GM18951 (cell line): ENCODE results near the gene NTN1.

Experiments
- POLR2A ChIP-seq: IDR thresholded peaks from 4 replicates; pipeline ENCODE4 v1.6.1; 2011; ENCODE audit warnings: mild to moderate bottlenecking; ENCODE audit not compliant: insufficient read length, insufficient read depth; ENCODE audit errors: extremely low read depth
- in situ Hi-C: fragments of 300-500 bp; cut with MboI; formaldehyde crosslinking; loops from one replicate; pipeline ENCODE4 v1.12.0; 2022; ENCODE audit warnings: low sequenced_read_pairs, mixed read lengths, inconsistent platforms; ENCODE audit not compliant: unreplicated experiment

Gene NTN1

DNA sequence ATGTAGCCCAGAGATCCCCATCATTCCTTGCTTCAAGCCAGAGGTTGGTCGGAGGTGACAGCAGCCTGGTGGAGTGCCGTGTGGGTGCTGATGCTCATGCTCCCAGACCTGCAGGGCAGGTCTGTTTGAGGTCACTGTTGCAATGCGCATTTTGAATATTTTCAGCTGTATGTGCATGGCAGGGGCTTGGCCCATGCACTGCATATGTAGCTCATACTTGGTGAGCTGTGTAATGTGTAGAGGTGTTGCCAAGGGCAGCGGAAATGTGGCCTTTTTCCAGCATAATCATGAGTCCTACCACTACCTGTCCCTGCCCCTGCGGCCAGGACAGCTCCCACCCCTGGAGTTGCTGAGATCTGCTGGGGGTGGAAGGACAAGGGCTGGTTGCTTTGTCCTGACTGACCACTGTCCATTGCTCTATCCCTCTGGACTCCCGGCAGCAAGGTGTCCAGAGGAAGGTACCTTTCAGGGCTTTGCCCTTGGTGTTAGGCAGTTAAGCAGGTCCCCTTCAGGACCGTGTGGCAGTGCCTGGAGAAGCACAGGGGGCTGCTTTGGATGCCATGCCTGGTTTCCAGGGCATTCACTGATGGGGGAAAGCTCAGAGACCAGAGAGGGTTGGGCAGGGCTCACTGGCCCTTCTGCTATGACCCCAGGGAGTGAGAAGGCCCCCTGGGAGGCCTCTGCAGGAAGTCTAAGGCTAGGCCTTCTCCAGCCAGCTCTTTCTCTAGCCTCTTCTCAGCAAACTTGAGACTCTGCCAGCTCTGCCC, 215.2 kb downstream of the NTN1 start:
- in situ Hi-C loops = no loop called here

DNA sequence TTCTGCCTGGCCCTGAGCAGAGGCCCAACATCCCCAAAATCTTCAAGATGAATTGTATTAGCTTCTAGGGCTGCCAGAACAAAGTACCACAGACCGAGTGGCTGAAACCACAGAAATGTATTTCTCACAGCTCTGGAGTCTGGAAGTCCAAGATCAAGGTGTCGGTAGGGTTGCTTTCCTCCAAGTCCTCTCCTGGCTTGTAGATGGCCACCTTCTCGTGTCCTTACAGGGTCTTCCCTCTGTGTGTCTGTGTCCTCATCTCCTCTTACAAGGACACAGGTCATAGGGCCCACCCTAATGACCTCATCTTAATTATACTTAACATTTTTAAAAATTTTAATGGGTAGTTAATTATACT, 215.7 kb downstream of the NTN1 start:
- no peak for TF ChIP-seq POLR2A
- in situ Hi-C loops = no loop called here

More for the DNA sequence above, 215.2 kb downstream of the NTN1 start:
- no peak for TF ChIP-seq POLR2A

DNA sequence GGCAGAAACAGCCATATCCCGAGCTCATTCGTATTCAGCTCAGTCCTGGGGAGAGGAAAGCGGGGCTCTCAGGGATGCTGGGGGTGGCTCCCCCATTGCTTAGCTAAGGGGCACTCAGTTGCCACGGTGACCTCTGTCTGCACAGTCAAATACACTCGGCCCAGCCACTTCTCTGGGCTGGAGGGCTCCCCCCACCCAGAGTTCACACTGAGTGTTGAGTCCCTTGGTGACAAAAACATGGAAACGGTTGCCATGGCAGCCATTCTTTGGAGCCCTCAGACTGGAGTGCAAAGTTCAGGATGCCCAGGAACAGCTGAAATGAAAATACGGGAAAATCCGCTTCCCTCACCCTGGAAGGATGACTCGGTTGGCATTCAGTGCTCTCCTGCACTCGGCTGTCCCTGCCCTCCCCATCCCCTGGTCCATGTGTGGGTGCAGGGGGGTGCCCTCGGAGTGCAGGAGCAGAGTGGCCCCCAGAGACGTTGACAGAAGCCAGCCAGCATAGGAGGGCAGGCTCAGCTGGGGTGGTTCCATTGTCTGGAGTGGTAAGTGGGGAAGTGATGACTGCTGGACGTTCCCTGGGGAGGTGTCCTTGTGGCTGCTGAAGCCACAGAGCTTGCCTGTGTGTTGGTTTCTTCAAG, 216.5 kb downstream of the NTN1 start:
- no peak for TF ChIP-seq POLR2A
- in situ Hi-C loops = no loop called here

DNA sequence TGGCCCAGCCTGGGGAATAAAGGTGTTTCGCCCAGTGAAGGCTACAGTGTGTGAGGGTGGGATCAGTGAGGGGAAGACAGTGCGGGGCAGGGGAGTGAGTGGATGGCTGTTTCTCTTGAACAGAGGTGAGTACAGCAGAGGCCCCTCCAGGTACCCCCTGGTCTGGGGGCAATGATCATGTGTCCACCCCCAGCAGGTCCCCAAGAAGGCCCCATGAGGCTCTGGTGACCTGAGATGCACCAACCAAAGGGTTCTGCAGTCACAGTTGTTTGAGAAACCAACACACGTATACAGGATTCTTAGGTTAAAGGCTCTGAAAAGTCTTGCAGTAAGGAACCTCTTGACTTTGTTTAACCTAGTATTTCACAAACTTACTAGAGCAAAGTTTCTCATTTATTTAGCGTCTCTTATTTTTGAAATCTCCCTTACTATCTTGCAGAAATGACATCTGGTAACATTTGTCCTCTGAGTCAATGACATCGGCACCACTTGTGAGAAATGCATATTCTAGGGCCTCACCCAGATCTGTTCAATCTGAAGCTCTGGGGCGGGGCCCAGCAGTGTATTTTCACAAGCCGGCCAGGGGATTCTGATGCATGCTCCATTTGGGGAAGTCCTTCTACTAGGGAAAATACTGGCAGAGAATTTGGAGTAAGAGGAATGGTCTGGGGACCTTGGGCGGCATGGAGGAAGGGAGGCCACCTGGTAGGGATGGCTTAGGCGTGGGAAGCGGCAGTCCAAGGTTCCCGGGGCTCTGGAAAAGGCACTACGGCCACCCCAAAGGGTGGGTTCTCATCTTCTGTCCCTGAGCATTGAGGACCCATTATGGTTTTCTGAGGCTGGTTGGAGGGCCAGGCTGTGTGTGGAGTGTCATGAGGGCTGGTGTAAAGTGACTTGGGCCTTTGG, 217.3 kb downstream of the NTN1 start:
- TF ChIP-seq POLR2A = no peak
- in situ Hi-C loops = no loop called here

DNA sequence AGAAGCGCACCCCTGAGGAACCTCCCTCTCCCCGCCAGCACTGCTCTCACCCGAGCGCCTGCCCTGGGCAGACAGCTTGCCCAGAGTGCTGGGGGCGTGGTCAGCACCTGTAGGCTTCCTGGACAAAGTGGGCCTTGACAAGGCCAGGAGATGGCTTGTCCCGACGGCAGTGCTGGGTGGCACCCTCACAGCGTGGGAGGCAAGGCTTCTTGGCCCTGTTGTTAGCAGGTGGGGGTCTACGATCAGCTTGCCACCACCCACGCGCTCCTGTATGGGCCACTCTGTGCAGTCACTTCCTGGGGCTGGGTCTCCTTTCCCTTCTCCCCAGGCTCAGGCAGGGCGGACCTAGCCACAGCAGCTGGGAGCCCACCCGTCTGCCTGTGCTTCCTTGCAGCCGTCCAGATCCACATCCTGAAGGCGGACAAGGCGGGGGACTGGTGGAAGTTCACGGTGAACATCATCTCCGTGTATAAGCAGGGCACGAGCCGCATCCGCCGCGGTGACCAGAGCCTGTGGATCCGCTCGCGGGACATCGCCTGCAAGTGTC, 218.0 kb downstream of the NTN1 start:
- in situ Hi-C loops = no loop called here

DNA sequence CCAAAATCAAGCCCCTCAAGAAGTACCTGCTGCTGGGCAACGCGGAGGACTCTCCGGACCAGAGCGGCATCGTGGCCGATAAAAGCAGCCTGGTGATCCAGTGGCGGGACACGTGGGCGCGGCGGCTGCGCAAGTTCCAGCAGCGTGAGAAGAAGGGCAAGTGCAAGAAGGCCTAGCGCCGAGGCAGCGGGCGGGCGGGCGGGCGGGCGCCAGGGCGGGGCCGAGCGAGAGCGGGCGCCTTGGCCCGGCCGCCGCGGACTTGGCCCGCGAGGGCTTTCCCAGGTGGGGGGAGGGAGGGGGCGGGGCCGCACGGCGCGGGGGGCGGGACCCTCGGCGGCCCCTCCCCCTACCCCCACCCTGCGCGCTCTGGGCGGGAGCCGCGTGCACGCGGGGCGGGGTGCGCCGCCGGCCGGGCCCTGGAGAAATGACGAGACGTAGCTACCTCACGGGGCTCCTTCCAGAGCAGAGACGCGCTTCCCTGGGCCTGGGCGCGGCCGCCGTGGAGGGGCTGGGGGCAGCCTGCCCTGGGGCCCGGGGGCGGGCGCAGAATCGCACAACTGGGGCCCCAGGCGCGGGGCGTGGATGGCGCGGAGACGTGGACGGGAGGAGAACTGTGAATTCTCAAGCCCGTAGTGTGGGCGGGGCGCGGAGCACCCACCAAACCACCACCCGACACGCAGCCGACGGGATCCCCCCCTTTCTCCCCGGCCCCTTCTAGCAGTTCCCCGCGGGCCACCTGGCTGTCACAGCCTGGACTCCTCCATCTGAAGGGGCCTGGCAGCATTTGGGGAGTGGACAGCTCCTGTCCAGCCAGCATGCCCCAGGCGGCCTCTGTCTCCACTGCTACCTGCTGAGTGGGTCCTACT, 218.7 kb downstream of the NTN1 start:
- in situ Hi-C loops = no loop called here

More for the DNA sequence above, 218.0 kb downstream of the NTN1 start:
- TF ChIP-seq POLR2A = no peak

DNA sequence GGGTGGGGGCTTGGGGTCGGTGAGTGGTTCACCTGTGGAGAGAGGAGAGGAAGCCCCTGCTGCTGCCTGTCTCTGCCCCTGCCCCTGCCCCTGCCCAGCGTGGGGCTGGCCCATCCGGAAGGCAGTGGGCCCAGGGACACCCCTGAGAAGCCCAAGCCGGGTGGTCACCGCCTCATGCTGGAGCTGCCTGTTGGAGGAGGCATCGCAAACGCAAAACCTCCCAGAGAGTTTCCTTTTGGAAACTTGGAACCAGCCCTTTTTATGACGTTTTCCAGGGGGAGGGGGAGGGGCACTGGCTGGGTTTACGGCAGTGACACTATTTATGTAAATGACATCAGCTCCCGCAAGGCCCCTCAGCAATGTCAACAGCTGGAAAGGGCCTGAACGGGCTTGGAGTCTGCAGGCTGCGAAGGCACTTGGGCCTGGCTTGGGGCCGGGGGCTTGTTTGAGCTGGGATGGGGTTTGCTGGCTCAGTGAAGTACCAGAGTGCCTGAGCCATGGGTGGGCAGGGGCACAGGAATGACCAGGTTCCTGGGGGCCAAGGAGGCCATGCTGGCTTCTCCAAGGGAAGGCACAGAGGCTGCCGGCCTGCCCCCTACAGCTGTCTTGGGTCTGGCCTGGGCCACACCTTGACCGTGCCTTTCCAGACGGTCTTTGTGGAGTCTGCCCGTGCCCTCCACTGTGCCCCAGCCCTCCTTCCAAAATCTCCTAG, 219.5 kb downstream of the NTN1 start:
- in situ Hi-C loops = no loop called here

More for the DNA sequence above, 218.7 kb downstream of the NTN1 start:
- TF ChIP-seq POLR2A = peak; percentile 28

DNA sequence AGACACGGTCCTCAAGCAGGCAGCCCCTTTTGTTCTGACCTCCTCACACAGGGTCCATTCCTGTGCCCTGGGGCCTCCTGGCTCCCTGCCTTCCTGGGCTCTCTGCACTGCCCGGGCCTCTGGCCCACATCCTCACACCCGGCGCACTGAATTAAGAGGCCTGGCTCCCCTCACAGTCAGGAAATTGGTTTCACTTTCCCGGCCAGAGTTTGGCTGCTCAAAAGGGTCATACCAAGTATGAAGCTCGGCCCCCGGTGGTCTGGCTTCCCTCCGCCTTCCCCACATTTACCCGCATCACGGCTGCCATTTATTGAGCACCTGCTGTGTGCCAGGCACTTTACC, 220.0 kb downstream of the NTN1 start:
- in situ Hi-C loops = no loop called here

More for the DNA sequence above, 219.5 kb downstream of the NTN1 start:
- TF ChIP-seq POLR2A = no peak

DNA sequence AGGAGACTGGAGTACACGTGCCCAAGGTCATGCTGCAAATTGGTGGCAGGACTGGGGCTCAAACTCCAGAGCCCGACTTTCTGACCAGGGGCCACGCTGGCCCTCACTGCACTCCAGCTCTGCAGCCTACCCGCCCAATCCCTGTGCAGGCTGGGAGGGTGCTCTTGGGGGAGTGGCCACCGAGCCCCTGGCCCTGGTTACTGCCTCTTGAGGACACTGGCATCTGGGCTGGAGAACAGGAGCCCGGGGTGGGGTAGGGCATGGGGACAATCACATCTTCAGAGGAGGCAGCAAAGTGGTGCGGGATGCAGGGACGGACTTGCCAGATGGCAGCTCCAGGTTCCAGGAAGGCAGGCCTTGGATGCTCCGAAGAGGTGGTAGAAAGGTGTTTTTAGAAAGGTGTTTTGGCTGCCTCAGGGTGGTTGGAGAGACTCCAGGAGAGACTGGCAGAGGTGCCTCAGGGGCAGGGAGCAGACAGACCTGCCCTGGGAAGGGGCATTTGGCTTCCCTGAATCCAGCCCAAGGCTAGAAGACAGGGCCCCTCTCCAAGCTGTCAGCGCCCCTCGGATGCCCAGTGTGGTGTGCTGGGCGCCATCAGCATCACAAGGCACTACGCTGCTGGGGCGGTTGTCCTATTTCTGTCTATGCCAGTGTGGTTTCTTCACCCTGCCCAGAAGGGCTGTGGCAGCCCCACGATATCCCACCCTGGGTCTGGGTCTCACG, 220.6 kb downstream of the NTN1 start:
- in situ Hi-C loops = no loop called here
- no peak for TF ChIP-seq POLR2A

More for the DNA sequence above, 220.0 kb downstream of the NTN1 start:
- no peak for TF ChIP-seq POLR2A

DNA sequence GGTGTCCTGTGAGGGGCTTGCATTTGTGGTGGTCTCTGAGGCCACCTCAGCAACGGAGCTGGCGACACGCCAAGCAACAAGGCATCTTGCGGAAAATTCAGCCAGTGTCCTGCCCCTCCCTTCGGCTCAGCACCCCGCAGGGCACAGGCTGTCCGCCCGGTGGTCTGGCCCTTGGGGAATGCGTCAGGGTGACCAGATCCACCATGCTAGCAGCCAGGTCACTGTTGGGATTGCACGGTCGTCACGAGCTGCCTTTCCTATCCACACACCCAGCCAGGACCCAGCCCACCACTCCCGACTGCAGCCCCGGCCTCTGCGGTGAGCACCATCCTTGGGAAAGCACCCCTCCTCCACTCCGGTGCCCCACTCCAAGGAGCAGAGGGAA, 221.2 kb downstream of the NTN1 start:
- TF ChIP-seq POLR2A = no peak
- in situ Hi-C loops = no loop called here

DNA sequence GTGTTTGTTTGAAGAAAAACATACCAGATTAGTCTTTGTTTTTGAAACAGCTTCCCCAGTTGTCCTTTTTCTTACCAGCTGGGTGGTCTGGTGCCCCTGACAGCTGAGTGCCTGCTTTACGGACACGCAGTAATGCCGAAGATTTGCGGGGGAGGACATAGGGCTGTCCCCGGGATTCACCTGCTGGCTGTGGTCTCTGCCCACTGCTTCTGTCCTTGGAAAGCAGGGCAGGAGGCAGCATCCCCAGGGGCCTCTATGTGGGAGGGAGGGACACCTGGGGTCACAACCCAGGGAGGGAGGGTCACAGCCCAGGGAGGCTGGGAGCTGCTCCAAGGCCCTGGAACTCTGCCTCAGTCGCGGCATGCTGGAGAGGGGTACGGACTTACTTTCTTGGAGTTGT, 221.7 kb downstream of the NTN1 start:
- no peak for TF ChIP-seq POLR2A
- in situ Hi-C loops = no loop called here
